Activated CD4-positive, alpha-beta T cell treated with anti-CD3 and anti-CD28 coated beads for 24 hours (primary cell): ENCODE measurements around the gene IFT74.

Experiments used
- DNase-seq, 2 donors: peaks; one replicate each; pipeline ENCODE4 v3.0.0-alpha.2; 2020; ENCODE audit warnings: low read depth in 2 of 2

IFT74 gene

GRCh38 chr9:26955921-26956859 lies at the start of gene IFT74:
Gene IFT74 (plus strand): TSS chr9:26956412. CDS start chr9:26961968, 5,556 bp downstream.
- peak; percentile 85 to 86 for DNase-seq

DNA sequence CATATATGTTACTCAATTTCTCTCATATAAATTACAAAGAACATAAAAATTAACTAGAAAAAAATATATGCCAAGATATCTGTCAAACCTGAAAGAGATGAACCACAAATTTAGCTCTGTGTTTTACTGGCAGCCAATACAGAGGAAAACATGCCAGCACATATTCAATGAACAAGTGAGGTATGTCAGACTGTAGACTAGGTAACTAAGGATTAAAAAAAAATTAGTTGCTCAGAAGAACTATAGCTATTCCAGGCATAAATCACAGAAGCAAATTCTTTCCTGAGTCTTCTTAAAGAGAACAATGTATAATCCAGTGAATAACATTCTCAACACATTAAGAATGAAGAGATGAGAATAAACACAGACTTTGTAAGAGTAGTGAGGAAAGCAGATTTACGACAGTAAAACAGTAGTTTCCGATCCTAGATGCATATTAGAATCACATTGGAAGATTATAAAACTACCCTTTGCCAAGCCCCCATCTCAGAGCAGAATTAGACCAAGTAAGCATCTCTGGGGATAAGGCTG lies 43.0 kb upstream of the IFT74 start:
- no peak for DNase-seq

- no peak for DNase-seq
Measured at GRCh38 chr9:26919698-26920097, 36.5 kb upstream of the IFT74 start.

GRCh38 chr9:26925609-26926008 lies 30.6 kb upstream of the IFT74 start:
- DNase-seq, result no peak

DNA sequence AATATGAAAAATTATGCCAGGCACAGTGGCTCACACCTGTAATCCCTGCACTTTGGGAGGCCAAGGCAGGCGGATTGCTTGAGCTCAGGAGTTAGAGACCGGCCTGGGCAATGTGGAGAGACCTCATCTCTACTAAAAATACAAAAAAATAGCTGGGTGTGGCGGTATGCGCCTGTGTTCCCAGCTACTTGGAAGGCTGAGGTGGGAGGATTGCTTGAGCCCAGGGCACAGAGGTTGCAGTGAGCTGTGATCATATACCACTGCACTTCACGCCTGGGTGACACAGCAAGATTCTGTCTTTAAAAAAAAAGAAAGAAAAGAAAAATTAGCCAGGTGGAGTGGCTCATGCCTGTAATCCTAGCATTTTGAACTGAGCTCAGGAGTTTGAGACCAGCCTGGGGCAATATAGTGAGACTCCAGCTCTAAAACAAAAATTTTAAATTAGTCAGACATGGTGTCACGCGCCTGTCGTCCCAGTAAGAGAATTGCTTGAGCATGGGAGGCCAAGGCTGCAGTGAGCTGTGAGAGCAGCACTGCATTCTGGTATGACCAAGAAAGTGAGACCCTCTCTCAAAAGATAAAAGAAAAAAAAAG lies 27.2 kb upstream of the IFT74 start:
- DNase-seq, result no peak

- no peak for DNase-seq
Measured at GRCh38 chr9:26935847-26936246, 20.4 kb upstream of the IFT74 start.

DNA sequence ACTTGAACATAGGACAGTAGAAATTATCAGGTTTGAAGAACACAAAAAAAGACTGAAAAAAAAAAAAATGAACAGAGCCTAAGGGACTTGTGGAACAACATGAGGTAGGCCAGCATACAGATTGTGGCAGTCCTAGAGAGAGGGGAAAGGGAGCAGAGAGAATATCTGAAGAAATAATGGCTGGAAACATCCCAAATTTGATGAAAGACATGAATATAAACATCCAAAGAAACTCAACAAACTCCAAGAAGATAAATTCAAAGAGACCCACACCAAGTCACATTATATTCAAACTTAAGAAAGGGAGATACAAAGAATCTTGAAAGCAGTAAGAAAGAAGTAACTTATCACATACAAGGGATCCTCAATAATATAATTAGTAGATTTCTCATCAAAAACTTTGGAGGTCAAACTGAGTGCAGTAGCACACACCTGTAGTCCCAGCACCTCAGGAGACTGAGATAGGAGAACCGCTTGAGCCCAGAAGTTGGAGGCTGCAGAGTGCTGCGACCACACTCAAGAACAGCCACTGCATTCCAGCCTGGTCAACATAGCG lies 18.3 kb upstream of the IFT74 start:
- DNase-seq, result no peak

GRCh38 chr9:26939955-26940711 lies 16.1 kb upstream of the IFT74 start:
- no peak for DNase-seq

- no peak for DNase-seq
Measured at GRCh38 chr9:26940779-26941178, 15.4 kb upstream of the IFT74 start.

DNA sequence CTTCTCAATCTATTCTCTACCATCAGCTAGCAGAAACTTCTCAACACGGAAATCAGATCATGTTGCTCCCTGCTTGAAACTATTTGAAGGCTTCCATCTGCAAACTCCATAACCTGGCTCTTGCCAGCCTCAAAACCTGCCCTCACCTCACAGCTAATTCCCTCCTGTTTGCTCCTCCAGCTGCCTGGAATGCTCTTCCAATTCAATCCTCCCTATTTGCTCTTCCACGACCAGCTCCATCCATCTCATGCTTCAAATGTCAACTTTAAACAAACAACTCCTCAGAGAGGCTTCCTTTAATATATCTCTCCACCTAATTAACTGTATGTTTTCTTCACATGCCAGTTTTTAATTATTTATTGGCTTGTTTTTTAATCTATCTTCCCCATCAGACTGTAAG lies 10.6 kb upstream of the IFT74 start:
- no peak for DNase-seq

DNA sequence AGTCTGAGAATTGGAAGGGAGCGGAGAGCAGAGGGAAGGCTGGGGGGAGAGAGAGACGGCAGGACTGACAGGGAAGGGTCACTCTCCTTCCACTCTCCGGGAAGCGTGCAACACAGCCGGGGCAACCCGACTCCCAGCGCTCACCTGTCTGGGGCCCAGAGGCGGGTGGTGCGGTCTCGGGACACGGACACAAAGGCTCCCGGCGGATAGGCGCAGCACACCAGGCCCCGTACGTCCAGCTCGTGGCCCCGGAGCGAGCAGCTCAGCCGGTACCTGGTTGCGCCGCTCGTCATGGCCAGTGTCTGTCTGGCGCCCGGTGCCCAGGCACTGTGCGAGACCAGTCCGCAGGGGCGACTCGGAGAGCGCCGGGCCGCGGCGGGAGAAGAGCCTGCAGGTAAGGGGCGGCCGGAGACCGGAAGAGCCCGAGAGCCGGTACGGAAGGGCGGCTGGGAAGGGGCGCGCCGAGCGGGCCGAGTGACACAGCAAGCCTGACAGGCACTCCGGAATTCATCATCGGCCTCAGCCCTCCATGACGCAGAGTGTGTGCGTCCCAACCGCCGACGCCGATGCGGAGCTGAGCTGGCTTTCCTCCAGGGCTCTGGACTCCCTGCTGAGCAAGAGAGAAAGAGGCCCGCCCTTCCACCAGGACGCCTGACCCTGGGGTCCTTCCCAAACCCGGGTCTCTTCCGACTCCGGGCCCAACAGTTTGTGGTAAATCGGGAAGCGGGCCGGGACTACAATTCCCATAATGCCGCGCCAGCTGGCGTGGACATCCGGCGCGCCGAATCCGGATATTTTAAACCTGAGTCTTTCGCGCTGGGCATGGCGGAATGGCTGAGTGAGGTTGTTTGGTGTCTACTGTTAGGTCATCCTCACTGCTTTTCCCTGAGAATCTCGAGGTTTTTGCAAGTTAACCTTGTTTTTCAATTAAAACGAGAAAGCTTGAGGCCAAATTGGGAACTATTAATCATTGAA lies 9.2 kb upstream of the IFT74 start, which contains the start of gene PLAA:
Gene PLAA, minus strand, starts transcription at position 490 of the 975 bp plus-strand sequence. Its CDS starts 197 bp downstream, at position 293.
- peak; percentile 67 for DNase-seq

GRCh38 chr9:26947736-26948135 lies 8.5 kb upstream of the IFT74 start:
- no peak for DNase-seq

- DNase-seq, result no peak
Measured at GRCh38 chr9:26949637-26950069, 6.6 kb upstream of the IFT74 start.

DNA sequence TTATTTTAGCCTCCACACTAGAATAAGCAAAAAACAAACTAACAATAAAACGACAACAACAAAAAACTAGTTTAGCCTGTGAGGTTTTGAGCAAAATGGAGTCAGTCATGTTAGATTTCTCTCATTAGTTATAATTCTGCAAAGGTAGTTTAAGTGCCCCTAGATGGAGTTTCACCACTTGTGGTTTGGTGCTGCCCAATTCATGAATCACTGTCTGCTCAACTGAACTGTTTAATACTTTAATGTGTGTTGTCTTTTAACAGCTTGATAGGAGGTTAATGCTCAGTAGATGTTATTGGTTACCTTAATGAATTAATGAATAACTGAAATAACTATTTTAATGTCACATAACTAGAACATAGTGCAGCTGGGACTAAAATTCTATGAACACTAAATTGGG lies 5.7 kb upstream of the IFT74 start:
- no peak for DNase-seq

DNA sequence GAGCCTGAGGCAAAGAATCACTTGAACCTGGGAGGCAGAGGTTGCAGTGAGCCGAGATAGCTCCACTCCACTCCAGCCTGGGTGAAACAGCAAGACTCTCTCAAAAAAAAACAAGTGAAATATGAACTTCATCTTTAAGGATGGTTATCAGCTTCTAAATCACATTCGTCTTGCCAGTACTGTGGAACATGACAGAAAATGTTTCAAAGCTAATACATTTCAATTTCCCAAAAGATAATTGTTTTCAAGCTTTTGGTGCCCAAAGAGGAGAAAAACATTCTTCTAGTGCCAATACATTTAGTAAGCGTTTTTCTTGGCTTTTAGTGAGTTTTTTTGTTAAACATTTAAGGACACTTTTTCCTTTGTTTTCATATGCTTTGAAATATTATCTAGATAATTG lies 4.4 kb upstream of the IFT74 start:
- DNase-seq, result no peak

DNA sequence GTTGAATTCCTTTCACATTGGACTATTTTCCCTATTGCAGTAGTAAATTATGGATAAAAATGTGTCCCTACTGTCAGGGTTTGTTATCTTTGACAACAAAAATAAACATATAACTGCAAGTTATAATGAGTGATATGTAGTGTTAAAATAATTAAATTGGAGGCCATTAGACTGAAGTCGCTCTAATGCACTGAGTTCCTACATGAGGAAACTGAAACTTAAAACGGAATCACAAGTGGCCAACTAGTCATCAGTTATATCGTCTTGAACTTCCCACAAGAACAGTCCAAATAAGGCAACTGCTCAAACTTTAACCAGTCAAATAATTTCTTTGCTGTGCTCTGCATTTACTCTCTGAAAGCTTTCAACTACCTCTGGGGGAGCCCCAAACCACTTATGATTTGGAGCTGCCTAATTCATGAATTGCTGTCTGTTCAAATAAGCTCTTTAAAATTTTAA lies 2.1 kb upstream of the IFT74 start:
- DNase-seq, result no peak

DNA sequence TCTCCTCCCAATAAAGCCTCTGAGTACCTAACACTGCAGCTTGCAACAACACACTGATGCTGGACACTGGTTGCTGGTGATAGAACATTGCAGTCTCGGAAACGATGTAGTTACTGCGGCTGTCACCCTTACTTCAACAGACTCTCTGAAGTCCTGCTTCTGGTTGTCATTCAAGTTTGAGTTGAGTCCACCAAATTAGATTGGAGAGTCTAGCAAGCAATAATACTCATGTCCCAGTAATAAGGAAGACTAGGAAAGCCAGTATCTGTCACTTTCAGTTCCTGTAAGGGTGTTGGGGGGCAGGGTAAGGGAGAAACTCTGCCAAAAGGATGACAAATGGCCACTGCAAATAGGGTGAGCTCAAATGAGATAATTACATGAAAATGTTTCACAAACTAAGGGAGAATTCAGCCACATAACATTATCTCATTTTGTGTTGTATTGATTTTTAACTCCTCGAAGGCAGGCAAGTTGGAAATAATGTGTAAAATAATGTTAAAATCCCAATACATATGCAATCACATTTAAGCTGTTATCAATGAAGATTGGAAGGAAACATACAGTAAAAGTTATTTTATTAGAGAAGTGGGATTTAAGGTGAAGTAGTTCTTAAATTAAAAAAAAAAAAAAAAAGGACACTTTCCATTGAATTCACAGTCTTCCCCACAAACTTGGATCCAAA lies 849 bp upstream of the IFT74 start:
- no peak for DNase-seq

DNA sequence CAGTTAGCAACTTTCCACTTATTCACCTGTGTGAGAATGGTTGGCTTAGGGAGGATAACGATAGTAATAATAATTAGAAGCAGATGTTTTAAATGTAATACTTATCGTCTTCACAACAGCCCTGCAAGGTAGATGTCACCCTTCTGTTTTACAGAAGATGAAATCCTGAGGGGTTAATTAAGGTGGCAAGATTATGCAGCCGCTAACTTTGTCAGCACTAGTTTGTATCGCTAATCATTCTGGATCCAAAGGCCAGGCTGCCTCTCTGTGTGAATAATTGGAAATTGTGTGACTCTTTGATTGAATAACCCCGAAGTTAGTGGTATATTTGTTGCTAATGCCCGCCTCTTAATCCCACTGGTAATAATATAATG lies 635 bp downstream of the IFT74 start:
- DNase-seq, result no peak

DNA sequence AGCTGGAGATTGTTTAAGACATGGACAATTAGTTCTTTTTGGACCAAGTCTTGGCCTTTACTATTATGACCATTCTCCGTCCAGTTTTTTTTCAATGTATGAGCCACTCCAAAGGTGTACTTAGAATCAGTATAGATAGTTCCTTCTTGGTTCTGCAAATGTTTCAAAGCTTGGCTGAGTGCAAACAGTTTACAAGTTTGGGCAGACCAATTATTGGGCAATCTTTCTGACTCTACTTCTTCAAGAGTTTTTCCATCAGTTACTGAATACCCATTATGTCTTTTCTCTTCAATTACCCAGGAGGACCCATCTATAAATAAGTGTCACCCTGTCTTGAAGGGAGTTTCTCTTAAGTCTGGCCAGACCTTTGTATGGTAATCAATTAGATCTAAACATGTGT lies 15.5 kb downstream of the IFT74 start:
- DNase-seq, result no peak

- no peak for DNase-seq
Measured at GRCh38 chr9:26973989-26974388, 17.8 kb downstream of the IFT74 start.
